Measurements from ENCODE around the gene WNK2.
A peak's percentile ranks its signal among the peaks of the same experiment; 100 is the strongest.

Gene WNK2

GRCh38 chr9:93183663-93184431, at the start of gene WNK2:
TSS of gene WNK2 (plus strand) at chr9:93184139. CDS start at chr9:93184930, 791 bp downstream.
- DNase-seq: peak; percentile 33

- DNase-seq: no peak
Observed at GRCh38 chr9:93134740-93135444, 49.0 kb upstream of the WNK2 start.

GRCh38 chr9:93136011-93136440, 47.9 kb upstream of the WNK2 start:
- DNase-seq: peak; percentile 72

GRCh38 chr9:93137362-93137761, 46.6 kb upstream of the WNK2 start:
- no peak for DNase-seq

GRCh38 chr9:93138171-93138764, 45.7 kb upstream of the WNK2 start:
- peak; percentile 49 for DNase-seq

GRCh38 chr9:93139365-93140182, 44.4 kb upstream of the WNK2 start:
- DNase-seq: no peak

- no peak for DNase-seq
Observed at GRCh38 chr9:93141771-93142483, 42.0 kb upstream of the WNK2 start.

GRCh38 chr9:93143830-93144530, 40.0 kb upstream of the WNK2 start:
- DNase-seq: no peak

GRCh38 chr9:93146696-93147095, 37.2 kb upstream of the WNK2 start:
- peak; percentile 83 for DNase-seq

- no peak for DNase-seq
Observed at GRCh38 chr9:93147632-93148031, 36.3 kb upstream of the WNK2 start.

GRCh38 chr9:93148721-93149120, 35.2 kb upstream of the WNK2 start:
- peak; percentile 85 for DNase-seq

GRCh38 chr9:93149361-93149760, 34.6 kb upstream of the WNK2 start:
- peak; percentile 93 for DNase-seq

- no peak for DNase-seq
Observed at GRCh38 chr9:93151097-93151784, 32.7 kb upstream of the WNK2 start.

- DNase-seq: peak; percentile 65
Observed at GRCh38 chr9:93154293-93154903, 29.5 kb upstream of the WNK2 start.

GRCh38 chr9:93155716-93156474, 28.0 kb upstream of the WNK2 start:
- no peak for DNase-seq

GRCh38 chr9:93156475-93157008, 27.4 kb upstream of the WNK2 start:
- DNase-seq: no peak

GRCh38 chr9:93159601-93160471, 24.1 kb upstream of the WNK2 start:
- peak; percentile 88 for DNase-seq

- DNase-seq: no peak
Observed at GRCh38 chr9:93161786-93162562, 22.0 kb upstream of the WNK2 start.
